CD14-positive monocyte (primary cell): Measurements from ENCODE around the gene NKX1-2. TPM values are rescaled to one million over a fixed set of nuclear protein-coding genes. Genes with fewer than 3 reads are reported as not detected.

ENCODE experiments used
- DNase-seq, 3 donors: peaks; one replicate each; pipeline ENCODE4 v3.0.0-alpha.2; 2011 to 2022
- H2AFZ ChIP-seq: 2 replicates; pipeline ENCODE4 v1.6.0; 2012; ENCODE audit warnings: mild to moderate bottlenecking, low read depth, low read length, inconsistent platforms; ENCODE audit not compliant: insufficient read depth, poor library complexity, severe bottlenecking
- H3K27ac ChIP-seq, 2 donors: 1 replicate in 1 of 2; 2 replicates in 1 of 2; pipeline ENCODE4 v1.5.1; 2012 to 2013; ENCODE audit warnings: low read length in 2 of 2, control low read depth in 1 of 2, inconsistent platforms in 1 of 2, low read depth in 1 of 2, mild to moderate bottlenecking in 1 of 2
- H3K27me3 ChIP-seq, 2 donors: one replicate each; pipeline versions ENCODE4 v1.6.0 to v1.6.1; 2011 to 2013; ENCODE audit warnings: low read length in 2 of 2; ENCODE audit not compliant: control insufficient read depth in 2 of 2, insufficient read depth in 2 of 2
- H3K36me3 ChIP-seq, 2 donors: replicated peaks in 1 of 2; 1 replicate in 1 of 2; 2 replicates in 1 of 2; pipeline versions ENCODE4 v1.5.1 to v1.6.1; 2012 to 2013; ENCODE audit warnings: low read length in 2 of 2, control low read depth in 1 of 2, inconsistent platforms in 1 of 2, mild to moderate bottlenecking in 1 of 2; ENCODE audit not compliant: insufficient read depth in 2 of 2, control insufficient read depth in 1 of 2
- H3K4me1 ChIP-seq, 2 donors: 1 replicate in 1 of 2; 2 replicates in 1 of 2; pipeline versions ENCODE4 v1.5.1 to v1.6.1; 2012 to 2013; ENCODE audit warnings: low read length in 2 of 2, control low read depth in 1 of 2, inconsistent platforms in 1 of 2, mild to moderate bottlenecking in 1 of 2, moderate library complexity in 1 of 2; ENCODE audit not compliant: insufficient read depth in 2 of 2, control insufficient read depth in 1 of 2
- H3K4me2 ChIP-seq: replicated peaks from 2 replicates; pipeline ENCODE3; 2012; ENCODE audit warnings: low read length, moderate library complexity, mild to moderate bottlenecking; ENCODE audit not compliant: poor library complexity, severe bottlenecking; ENCODE audit errors: extremely low read depth
- H3K4me3 ChIP-seq, 3 experiments: fragments of 200-600 bp in 1 of 3; sonication (generic) in 1 of 3; replicated peaks in 1 of 3; 1 replicate in 2 of 3; 2 replicates in 1 of 3; pipeline ENCODE4 v1.5.1; 2011 to 2013; ENCODE audit warnings: low read length in 3 of 3, mild to moderate bottlenecking in 3 of 3, control low read depth in 2 of 3, low read depth in 2 of 3, inconsistent platforms in 1 of 3, moderate library complexity in 1 of 3
- H3K79me2 ChIP-seq: 2 replicates; pipeline ENCODE4 v1.6.0; 2012; ENCODE audit warnings: mild to moderate bottlenecking, control low read depth, inconsistent platforms, low read length, moderate library complexity; ENCODE audit not compliant: insufficient read depth
- H3K9ac ChIP-seq: 2 replicates; pipeline ENCODE4 v1.6.0; 2017; ENCODE audit warnings: low read length, mild to moderate bottlenecking; ENCODE audit not compliant: insufficient read depth, poor library complexity, severe bottlenecking
- H3K9me3 ChIP-seq, 2 donors: replicated peaks in 1 of 2; 1 replicate in 1 of 2; 2 replicates in 1 of 2; pipeline versions ENCODE4 v1.5.1 to v1.6.1; 2012 to 2013; ENCODE audit warnings: low read length in 2 of 2, control low read depth in 1 of 2; ENCODE audit not compliant: control insufficient read depth in 1 of 2, insufficient read depth in 1 of 2
- H4K20me1 ChIP-seq: 2 replicates; pipeline ENCODE4 v1.6.0; 2012; ENCODE audit warnings: mild to moderate bottlenecking, low read length, control low read depth, moderate library complexity; ENCODE audit not compliant: insufficient read depth
- H3K27ac Mint-ChIP-seq, 7 donors: one replicate each; pipeline ENCODE4 v1.8.0; 2020; ENCODE audit warnings: mild to moderate bottlenecking in 7 of 7, mixed read lengths in 7 of 7, moderate library complexity in 6 of 7, inconsistent platforms in 2 of 7
- H3K27me3 Mint-ChIP-seq, 3 donors: one replicate each; pipeline ENCODE4 v1.8.0; 2021 to 2022; ENCODE audit warnings: low read depth in 3 of 3, mild to moderate bottlenecking in 3 of 3, mixed read lengths in 3 of 3, moderate library complexity in 3 of 3, inconsistent platforms in 1 of 3
- H3K36me3 Mint-ChIP-seq, 2 donors: one replicate each; pipeline ENCODE4 v1.8.0; 2020; ENCODE audit warnings: mixed read lengths in 2 of 2, inconsistent platforms in 1 of 2, mild to moderate bottlenecking in 1 of 2
- H3K4me1 Mint-ChIP-seq: one replicate; pipeline ENCODE4 v1.8.0; 2020; ENCODE audit warnings: mild to moderate bottlenecking, mixed read lengths
- H3K4me3 Mint-ChIP-seq, 2 donors: one replicate each; pipeline ENCODE4 v1.8.0; 2020; ENCODE audit warnings: mild to moderate bottlenecking in 2 of 2, mixed read lengths in 2 of 2, moderate library complexity in 1 of 2
- H3K9me3 Mint-ChIP-seq, 7 donors: one replicate each; pipeline ENCODE4 v1.8.0; 2020 to 2022; ENCODE audit warnings: mixed read lengths in 7 of 7, mild to moderate bottlenecking in 6 of 7, moderate library complexity in 6 of 7, inconsistent platforms in 2 of 7
- WGBS: methylation state at CpG from one replicate; pipeline ENCODE4 v1.1.5; 2013; ENCODE audit warnings: missing lambda C conversion rate; ENCODE audit not compliant: insufficient coverage; 5-methylcytosine and 5-hydroxymethylcytosine counted together
- intact Hi-C, 2 donors: fragments of 100-400 bp; cut with micrococcal nuclease; formaldehyde crosslinking; loops; one replicate each; pipeline versions ENCODE4 v1.15.0 to v1.15.1; 2023
- polyA plus RNA-seq, 3 donors: library from polyadenylated mRNA; depleted of rRNA in 1 of 3; unstranded in 2 of 3; stranded (reverse) in 1 of 3; fragments of 300-500 nt in 2 of 3; fragments of >200 nt in 1 of 3; fragmentation: Illumina TruSeq in 2 of 3; gene quantifications; 1 replicate in 2 of 3; 2 replicates in 1 of 3; pipeline ENCODE4 v1.2.3, GENCODE V29; 2012 to 2021
- TF ChIP-seq, protein P1 (sequence below): fragments of 200-600 bp; IDR thresholded peaks from one replicate; pipeline ENCODE4 v1.8.0; 2022; ENCODE audit warnings: antibody characterized with exemption, mild to moderate bottlenecking

Gene NKX1-2
- polyA plus RNA-seq, 3 donors: not detected

- no peak overlapping the region for H3K27ac Mint-ChIP-seq
- intact Hi-C loops: loop anchor here in 1 of 2 donors (10.0 kb wide), 1 partner anchor 1314 kb away; the partner anchor contains the start of gene BUB3
These were observed 18.8 kb upstream of the NKX1-2 start for GRCh38 chr10:124468624-124469023.

GRCh38 chr10:124467165-124467564 is 17.3 kb upstream of the NKX1-2 start:
- H3K36me3 ChIP-seq: no peaks in the 10 kb centered on the region
- intact Hi-C loops: loop anchor here in 1 of 2 donors (10.0 kb wide), 1 partner anchor 1312 kb away; the partner anchor contains the start of gene BUB3
- 100% methylated on average over 3 of the region's 4 CpGs for WGBS
- no peak overlapping the region for H3K4me3 Mint-ChIP-seq
- no peak overlapping the region for H2AFZ ChIP-seq
- H3K4me1 Mint-ChIP-seq: peaks cover 24% of the 10 kb centered on the region
- H3K9me3 Mint-ChIP-seq: peaks cover 0 to 3% (median 0%) of the 10 kb centered on the region in 7 donors
- H3K9me3 ChIP-seq: no peaks in the 10 kb centered on the region
- H4K20me1 ChIP-seq: peaks cover 15% of the 10 kb centered on the region
- no peak overlapping the region for H3K4me3 ChIP-seq
- no peak overlapping the region for H3K27ac Mint-ChIP-seq
- no peak overlapping the region for H3K4me2 ChIP-seq
- no peak overlapping the region for H3K27ac ChIP-seq
- peaks cover 0 to 4% (median 0%) of the 10 kb centered on the region in 3 donors for H3K27me3 Mint-ChIP-seq
- no peaks in the 10 kb centered on the region for H3K27me3 ChIP-seq
- TF ChIP-seq, protein P1, sequence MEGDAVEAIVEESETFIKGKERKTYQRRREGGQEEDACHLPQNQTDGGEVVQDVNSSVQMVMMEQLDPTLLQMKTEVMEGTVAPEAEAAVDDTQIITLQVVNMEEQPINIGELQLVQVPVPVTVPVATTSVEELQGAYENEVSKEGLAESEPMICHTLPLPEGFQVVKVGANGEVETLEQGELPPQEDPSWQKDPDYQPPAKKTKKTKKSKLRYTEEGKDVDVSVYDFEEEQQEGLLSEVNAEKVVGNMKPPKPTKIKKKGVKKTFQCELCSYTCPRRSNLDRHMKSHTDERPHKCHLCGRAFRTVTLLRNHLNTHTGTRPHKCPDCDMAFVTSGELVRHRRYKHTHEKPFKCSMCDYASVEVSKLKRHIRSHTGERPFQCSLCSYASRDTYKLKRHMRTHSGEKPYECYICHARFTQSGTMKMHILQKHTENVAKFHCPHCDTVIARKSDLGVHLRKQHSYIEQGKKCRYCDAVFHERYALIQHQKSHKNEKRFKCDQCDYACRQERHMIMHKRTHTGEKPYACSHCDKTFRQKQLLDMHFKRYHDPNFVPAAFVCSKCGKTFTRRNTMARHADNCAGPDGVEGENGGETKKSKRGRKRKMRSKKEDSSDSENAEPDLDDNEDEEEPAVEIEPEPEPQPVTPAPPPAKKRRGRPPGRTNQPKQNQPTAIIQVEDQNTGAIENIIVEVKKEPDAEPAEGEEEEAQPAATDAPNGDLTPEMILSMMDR: no peak
- peaks cover 11 to 15% of the 10 kb centered on the region in 2 donors for H3K4me1 ChIP-seq
- DNase-seq: no peak
- peaks cover 4 to 10% of the 10 kb centered on the region in 2 donors for H3K36me3 Mint-ChIP-seq
- no peaks in the 10 kb centered on the region for H3K79me2 ChIP-seq
- no peak overlapping the region for H3K9ac ChIP-seq

More at GRCh38 chr10:124468624-124469023, 18.8 kb upstream of the NKX1-2 start:
- Histone ChIP-seq H3K27ac (no peak overlapping the region), H3K79me2 (no peaks in the 10 kb centered on the region), H3K4me2 (no peak overlapping the region), H2AFZ (no peak overlapping the region), H3K4me1 (peaks cover 8 to 10% of the 10 kb centered on the region in 2 donors), H3K4me3 (no peak overlapping the region), H4K20me1 (peaks cover 15% of the 10 kb centered on the region), H3K27me3 (no peaks in the 10 kb centered on the region), H3K36me3 (no peaks in the 10 kb centered on the region), H3K9ac (no peak overlapping the region), H3K9me3 (no peaks in the 10 kb centered on the region)
- no peak for DNase-seq
- no peak overlapping the region for H3K4me3 Mint-ChIP-seq
- TF ChIP-seq, protein P1: no peak
- H3K4me1 Mint-ChIP-seq: peaks cover 18% of the 10 kb centered on the region
- H3K27me3 Mint-ChIP-seq: peaks cover 0 to 4% (median 0%) of the 10 kb centered on the region in 3 donors
- H3K9me3 Mint-ChIP-seq: peaks cover 0 to 3% (median 0%) of the 10 kb centered on the region in 7 donors
- WGBS: 97% methylated on average over 13 of the region's 13 CpGs
- H3K36me3 Mint-ChIP-seq: peaks cover 4 to 10% of the 10 kb centered on the region in 2 donors
